Activated CD4-positive, CD25-positive, alpha-beta regulatory T cell treated with anti-CD3 and anti-CD28 coated beads, Interleukin-2, amount 50 U/mL, for 16 hours (primary cell): ENCODE measurements around the gene SLC16A6.
A peak's percentile ranks its signal among the peaks of the same experiment; 100 is the strongest.
"Not testable (repeated sequence)": the region's sequence is repeated elsewhere in the genome, so short reads cannot be mapped to it uniquely, and the experiment has no call there.

ENCODE experiments used
- DNase-seq: peaks from one replicate; pipeline ENCODE4 v3.0.0-alpha.2; 2020; ENCODE audit warnings: low read depth, low spot score

Gene SLC16A6

GRCh38 chr17:68247445-68248198 is 43.3 kb downstream of the SLC16A6 start, which contains the start of gene AMZ2:
Gene AMZ2, plus strand, starts transcription at chr17:68248043. Its CDS starts 2,145 bp downstream, at chr17:68250188.
- peak; percentile 94 for DNase-seq

GRCh38 chr17:68246271-68247028 is 44.5 kb downstream of the SLC16A6 start:
- DNase-seq: no peak

- no peak for DNase-seq
Measured at GRCh38 chr17:68239632-68240366, 51.1 kb downstream of the SLC16A6 start.

- DNase-seq: no peak
Measured at GRCh38 chr17:68238871-68239253, 52.1 kb downstream of the SLC16A6 start.

- DNase-seq: no peak
Measured at GRCh38 chr17:68238164-68238870, 52.6 kb downstream of the SLC16A6 start.

- DNase-seq: not testable (repeated sequence)
Measured at GRCh38 chr17:68237369-68238163, 53.4 kb downstream of the SLC16A6 start.

GRCh38 chr17:68235336-68235791 is 55.6 kb downstream of the SLC16A6 start:
- DNase-seq: not testable (repeated sequence)

- DNase-seq: not testable (repeated sequence)
Measured at GRCh38 chr17:68234726-68235335, 56.1 kb downstream of the SLC16A6 start.

GRCh38 chr17:68232741-68233140 is 58.2 kb downstream of the SLC16A6 start:
- not testable (repeated sequence) for DNase-seq

- DNase-seq: no peak
Measured at GRCh38 chr17:68231541-68231940, 59.4 kb downstream of the SLC16A6 start.

- DNase-seq: not testable (repeated sequence)
Measured at GRCh38 chr17:68231131-68231530, 59.8 kb downstream of the SLC16A6 start.

- no peak for DNase-seq
Measured at GRCh38 chr17:68229619-68230018, 61.3 kb downstream of the SLC16A6 start.

- DNase-seq: no peak
Measured at GRCh38 chr17:68228817-68229570, 61.9 kb downstream of the SLC16A6 start.

GRCh38 chr17:68228039-68228680 is 62.8 kb downstream of the SLC16A6 start:
- not testable (repeated sequence) for DNase-seq

- not testable (repeated sequence) for DNase-seq
Measured at GRCh38 chr17:68225055-68225454, 65.9 kb downstream of the SLC16A6 start.

- no peak for DNase-seq
Measured at GRCh38 chr17:68222606-68223005, 68.3 kb downstream of the SLC16A6 start.

GRCh38 chr17:68221786-68222185 is 69.1 kb downstream of the SLC16A6 start:
- no peak for DNase-seq

GRCh38 chr17:68220786-68221185 is 70.1 kb downstream of the SLC16A6 start:
- not testable (repeated sequence) for DNase-seq

GRCh38 chr17:68220186-68220585 is 70.7 kb downstream of the SLC16A6 start:
- DNase-seq: not testable (repeated sequence)
